ENCODE measurements around the gene TMCO4. TPM values are rescaled to one million over a fixed set of nuclear protein-coding genes. Genes with fewer than 3 reads are reported as not detected.

TMCO4 gene
- total RNA-seq, 4 donors from 2014 or later, result 19.0 to 26.6 (median 20.7) TPM

DNA sequence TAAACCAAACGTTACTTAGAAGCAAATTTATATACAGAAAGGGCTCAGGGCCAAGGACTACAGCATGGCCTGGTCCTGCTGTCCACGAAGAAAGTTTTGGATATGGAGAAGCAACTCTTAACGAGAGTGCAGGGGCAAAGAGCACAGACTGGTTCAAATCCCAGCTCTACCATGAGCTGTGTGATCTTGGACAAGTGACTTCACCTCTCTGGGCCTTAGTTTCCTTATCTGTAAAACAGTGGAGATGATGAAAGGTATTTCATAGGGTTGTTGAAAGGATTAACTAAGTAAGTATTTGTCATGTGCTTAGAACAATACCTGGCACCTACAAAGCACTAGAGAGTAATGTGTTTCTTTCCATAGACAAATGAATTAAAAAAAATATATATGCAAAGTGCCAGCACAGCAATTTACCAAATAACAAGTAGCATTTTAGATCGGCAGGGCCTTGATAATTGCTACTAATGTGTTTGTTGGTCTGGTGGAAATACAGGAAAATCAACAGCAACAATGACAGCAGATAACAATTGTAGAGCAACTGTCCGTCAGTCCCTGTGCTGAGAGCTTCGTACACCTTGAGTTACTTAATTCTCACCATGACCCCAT, 25.4 kb downstream of the TMCO4 start:
- TF ChIP-seq, protein P1, sequence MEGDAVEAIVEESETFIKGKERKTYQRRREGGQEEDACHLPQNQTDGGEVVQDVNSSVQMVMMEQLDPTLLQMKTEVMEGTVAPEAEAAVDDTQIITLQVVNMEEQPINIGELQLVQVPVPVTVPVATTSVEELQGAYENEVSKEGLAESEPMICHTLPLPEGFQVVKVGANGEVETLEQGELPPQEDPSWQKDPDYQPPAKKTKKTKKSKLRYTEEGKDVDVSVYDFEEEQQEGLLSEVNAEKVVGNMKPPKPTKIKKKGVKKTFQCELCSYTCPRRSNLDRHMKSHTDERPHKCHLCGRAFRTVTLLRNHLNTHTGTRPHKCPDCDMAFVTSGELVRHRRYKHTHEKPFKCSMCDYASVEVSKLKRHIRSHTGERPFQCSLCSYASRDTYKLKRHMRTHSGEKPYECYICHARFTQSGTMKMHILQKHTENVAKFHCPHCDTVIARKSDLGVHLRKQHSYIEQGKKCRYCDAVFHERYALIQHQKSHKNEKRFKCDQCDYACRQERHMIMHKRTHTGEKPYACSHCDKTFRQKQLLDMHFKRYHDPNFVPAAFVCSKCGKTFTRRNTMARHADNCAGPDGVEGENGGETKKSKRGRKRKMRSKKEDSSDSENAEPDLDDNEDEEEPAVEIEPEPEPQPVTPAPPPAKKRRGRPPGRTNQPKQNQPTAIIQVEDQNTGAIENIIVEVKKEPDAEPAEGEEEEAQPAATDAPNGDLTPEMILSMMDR (IDR thresholded peaks at IDR 0.05), result no peak
- no peak for ATAC-seq (ENCODE audit: low FRiP score)
- no peak for DNase-seq (ENCODE audit: low spot score)

DNA sequence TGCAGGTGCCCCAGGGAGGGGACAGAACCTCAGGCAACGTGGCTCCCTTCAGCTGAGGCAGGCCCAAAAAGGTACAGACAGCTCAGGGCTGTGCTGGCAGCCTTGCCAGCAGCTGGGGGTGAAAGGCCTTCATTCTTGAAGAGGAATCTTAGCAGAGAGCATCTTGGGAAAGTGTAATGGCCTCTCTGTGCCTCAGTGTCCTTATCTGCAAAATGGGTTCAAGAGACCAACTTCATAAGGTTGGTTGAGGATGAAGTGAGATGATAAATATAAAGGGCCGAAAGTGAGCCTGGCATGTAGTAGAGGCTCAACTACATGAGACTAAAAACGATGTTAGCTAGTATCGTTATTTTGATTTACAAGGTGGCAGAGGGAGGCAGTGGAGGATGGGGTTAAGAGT, 26.2 kb downstream of the TMCO4 start:
- TF ChIP-seq, protein P1 (IDR thresholded peaks at IDR 0.05), result no peak
- ATAC-seq (ENCODE audit: low FRiP score), result no peak
- DNase-seq (ENCODE audit: low spot score), result no peak

DNA sequence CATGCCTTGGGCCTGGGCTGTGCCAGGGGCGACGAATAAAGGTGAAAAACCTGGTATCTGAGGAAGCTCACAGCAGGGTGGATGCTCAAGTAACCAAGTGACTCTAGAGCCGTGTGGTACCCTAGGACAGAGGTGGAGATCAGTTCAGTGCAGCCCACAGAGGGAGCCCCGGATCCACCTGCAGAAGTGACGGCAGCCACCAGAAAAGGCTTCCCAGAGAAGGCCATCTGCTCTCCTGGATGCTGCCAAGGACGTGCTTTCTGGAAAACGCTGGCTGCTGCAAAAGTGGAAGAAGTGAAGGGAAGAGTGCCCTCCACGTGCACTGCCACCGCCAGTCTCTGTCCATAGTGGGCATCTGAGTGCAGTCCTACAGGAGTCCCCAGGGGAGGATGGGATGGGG, 27.7 kb downstream of the TMCO4 start:
- ATAC-seq (ENCODE audit: low FRiP score), result no peak

DNA sequence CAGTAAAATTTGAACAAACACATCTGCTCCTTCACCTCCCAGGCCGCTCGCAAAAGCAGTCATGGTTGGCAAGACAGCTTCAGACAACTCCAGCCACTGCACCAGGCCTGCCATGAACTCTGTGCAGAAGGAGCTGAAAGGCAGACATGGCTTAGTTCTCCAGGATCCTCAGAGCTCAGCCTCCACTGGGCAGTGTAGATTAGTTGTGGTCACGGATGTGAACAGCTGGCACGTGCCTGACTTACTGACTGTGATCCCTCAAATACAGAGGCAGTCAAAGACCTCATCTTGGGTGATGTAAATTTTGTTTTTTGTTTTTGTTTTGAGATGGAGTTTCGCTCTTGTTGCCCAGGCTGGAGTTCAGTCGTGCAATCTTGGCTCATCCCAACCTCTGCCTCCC, 28.4 kb downstream of the TMCO4 start:
- DNase-seq (ENCODE audit: low spot score), result no peak
- no peak for ATAC-seq (ENCODE audit: low FRiP score)
- TF ChIP-seq, protein P1 (IDR thresholded peaks at IDR 0.05), result no peak

More for the DNA sequence above, 27.7 kb downstream of the TMCO4 start:
- DNase-seq (ENCODE audit: low spot score), result no peak
- TF ChIP-seq, protein P1 (IDR thresholded peaks at IDR 0.05), result no peak

DNA sequence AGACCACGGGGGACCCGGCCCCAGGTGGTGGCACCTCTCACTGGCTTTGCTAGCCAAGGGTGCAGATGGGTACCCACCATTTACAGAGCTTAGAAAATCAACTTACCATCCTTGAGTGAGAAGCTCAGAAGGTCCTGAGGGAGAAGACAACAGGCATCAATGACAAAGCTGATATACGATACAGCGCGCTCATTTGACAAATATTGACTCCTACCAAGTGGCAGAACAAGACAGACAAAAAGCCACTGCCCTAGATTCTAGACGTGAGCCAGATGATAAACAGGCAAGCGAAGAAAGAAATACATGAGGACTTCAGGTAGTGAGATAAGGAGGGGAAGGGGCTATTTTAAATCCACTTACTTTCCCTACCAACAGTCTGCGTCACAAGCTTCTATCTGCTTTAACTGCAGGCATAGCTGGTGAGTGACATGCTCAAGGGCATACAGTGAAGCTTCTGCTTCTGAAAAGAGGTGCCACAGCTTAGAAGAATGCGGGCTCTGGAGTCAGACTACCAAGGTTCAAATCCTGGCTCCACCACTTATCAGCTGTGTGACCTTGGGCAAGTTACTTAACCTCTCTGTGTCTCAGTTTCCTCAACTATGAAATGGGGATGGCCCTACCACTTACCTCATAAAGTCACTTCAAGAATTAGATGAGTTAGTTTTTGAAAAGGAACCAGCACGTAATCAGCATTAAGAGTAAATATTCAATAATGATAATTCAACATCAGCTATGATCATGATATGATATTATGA, 29.1 kb downstream of the TMCO4 start:
- no peak for ATAC-seq (ENCODE audit: low FRiP score)
- TF ChIP-seq, protein P1 (IDR thresholded peaks at IDR 0.05), result no peak
- no peak for DNase-seq (ENCODE audit: low spot score)

DNA sequence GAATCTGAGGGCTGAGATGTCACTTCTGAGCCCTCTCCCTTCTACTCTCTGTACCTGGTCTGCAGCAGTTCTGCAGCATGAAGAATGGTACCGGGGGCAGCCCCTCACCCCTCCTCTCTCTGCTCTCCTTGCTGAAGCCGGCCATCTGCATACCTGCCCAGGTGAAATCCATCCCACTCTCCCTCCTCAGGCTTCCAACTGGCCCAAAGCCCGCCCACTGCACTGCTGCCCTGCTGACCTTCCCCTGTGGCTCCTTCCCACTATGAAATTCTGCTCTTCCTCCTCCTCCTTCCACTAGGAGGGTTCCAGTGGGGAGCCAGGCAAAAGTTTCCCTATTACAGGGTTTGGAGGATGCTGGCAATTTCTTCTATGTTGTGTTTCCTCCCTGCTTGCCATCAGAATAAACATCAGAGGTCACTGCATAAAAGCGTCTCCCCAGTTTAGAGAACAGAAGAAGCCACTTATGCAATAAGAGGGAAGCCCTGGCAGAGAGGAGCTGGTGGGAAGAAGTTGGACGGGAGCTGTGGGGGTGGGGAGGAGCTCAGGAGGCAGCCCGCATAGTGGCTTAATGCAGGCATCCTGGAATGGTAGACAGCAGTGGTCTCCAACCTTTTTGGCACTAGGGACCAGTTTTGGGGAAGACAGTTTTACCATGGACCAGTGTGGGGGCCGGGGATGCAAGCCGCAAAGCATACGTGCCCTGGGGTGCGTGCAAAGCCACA, 30.3 kb downstream of the TMCO4 start:
- no peak for DNase-seq (ENCODE audit: low spot score)
- no peak for ATAC-seq (ENCODE audit: low FRiP score)
- TF ChIP-seq, protein P1 (IDR thresholded peaks at IDR 0.05), result no peak
